ENCODE data around the gene BAG2. TPM values are rescaled to one million over a fixed set of nuclear protein-coding genes. Genes with fewer than 3 reads are reported as not detected.

The BAG2 gene
- total and polyA plus RNA-seq, 2 of the 4 experiments (the other 2 are of a cell fraction), result 8.1 to 10.0 TPM

GRCh38 chr6:57165080-57165479, 7.0 kb upstream of the BAG2 start:
- no peak overlapping the region for H3K9ac ChIP-seq (ENCODE audit: low read depth, low read length)
- no peak overlapping the region for H2AFZ ChIP-seq (replicated peaks; ENCODE audit: low read length, poor library complexity)
- no peak overlapping the region for H3K56ac ChIP-seq (ENCODE audit: extremely low read depth, insufficient read depth, low read length)
- H2BK15ac ChIP-seq (ENCODE audit: low read depth, low read length), result no peak overlapping the region
- no peak overlapping the region for H3K18ac ChIP-seq (ENCODE audit: low read depth, low read length)
- H3K27me3 ChIP-seq (ENCODE audit: control insufficient read depth, insufficient read depth, low read length), result no peaks in the 10 kb centered on the region
- H2AK9ac ChIP-seq (replicated peaks; ENCODE audit: low read depth, low read length, poor library complexity), result no peak overlapping the region
- H2AK5ac ChIP-seq (ENCODE audit: low read depth, low read length), result no peak overlapping the region
- H3K4me2 ChIP-seq (ENCODE audit: low read depth, low read length), result no peak overlapping the region
- H2BK120ac ChIP-seq (ENCODE audit: low read depth, low read length), result no peak overlapping the region
- no peak overlapping the region for H4K91ac ChIP-seq (ENCODE audit: insufficient read depth, low read depth, low read length)
- no peak for TF ChIP-seq MAZ (IDR thresholded peaks at IDR 0.05; ENCODE audit: borderline replicate concordance, low read depth, low read length)
- TF ChIP-seq FOS (IDR thresholded peaks at IDR 0.05; ENCODE audit: low read depth, low read length), result no peak
- no peak for TF ChIP-seq MXI1 (IDR thresholded peaks at IDR 0.05; ENCODE audit: borderline replicate concordance, low read depth, low read length)
- no peak for TF ChIP-seq NFE2L2 (IDR thresholded peaks at IDR 0.05; ENCODE audit: low read depth, low read length)
- no peak for TF ChIP-seq CHD1 (IDR thresholded peaks at IDR 0.05; ENCODE audit: low read depth, low read length)
- TF ChIP-seq, protein P1, sequence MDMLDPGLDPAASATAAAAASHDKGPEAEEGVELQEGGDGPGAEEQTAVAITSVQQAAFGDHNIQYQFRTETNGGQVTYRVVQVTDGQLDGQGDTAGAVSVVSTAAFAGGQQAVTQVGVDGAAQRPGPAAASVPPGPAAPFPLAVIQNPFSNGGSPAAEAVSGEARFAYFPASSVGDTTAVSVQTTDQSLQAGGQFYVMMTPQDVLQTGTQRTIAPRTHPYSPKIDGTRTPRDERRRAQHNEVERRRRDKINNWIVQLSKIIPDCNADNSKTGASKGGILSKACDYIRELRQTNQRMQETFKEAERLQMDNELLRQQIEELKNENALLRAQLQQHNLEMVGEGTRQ (IDR thresholded peaks at IDR 0.05; ENCODE audit: low read depth, low read length), result no peak
- no peak for TF ChIP-seq RAD21 (IDR thresholded peaks at IDR 0.05; ENCODE audit: low read length)
- no peak for TF ChIP-seq RFX5 (IDR thresholded peaks at IDR 0.05; ENCODE audit: low read depth, low read length)
- no peak for TF ChIP-seq CTCF (conservative IDR thresholded peaks at IDR 0.05; ENCODE audit: low read depth, low read length)
- TF ChIP-seq MAFK (IDR thresholded peaks at IDR 0.05; ENCODE audit: low read depth, low read length), result no peak
- TF ChIP-seq RCOR1 (IDR thresholded peaks at IDR 0.05; ENCODE audit: insufficient replicate concordance, low read length), result no peak
- no peak for TF ChIP-seq ELK1 (IDR thresholded peaks at IDR 0.05; ENCODE audit: borderline replicate concordance, low read depth, low read length)
- no peak for TF ChIP-seq SMC3 (IDR thresholded peaks at IDR 0.05; ENCODE audit: low read depth, low read length)
- TF ChIP-seq BHLHE40 (IDR thresholded peaks at IDR 0.05; ENCODE audit: low read depth, low read length), result no peak
- no peak for TF ChIP-seq POLR2A (IDR thresholded peaks at IDR 0.05; ENCODE audit: low read depth, low read length)
- no peak for TF ChIP-seq CEBPB (IDR thresholded peaks at IDR 0.05; ENCODE audit: low read depth, low read length)
- no peaks in the 10 kb centered on the region for H3K9me1 ChIP-seq (ENCODE audit: insufficient read depth, low read length)
- ChIA-PET CTCF (no interaction called here), POLR2A (ENCODE audit: unreplicated experiment) (no interaction called here)
- peaks cover 11% of the 10 kb centered on the region for H3K4me1 ChIP-seq (ENCODE audit: control insufficient read depth, insufficient read depth, low read length)
- in situ Hi-C loops (cut with MboI; ENCODE audit: low sequenced_read_pairs) (no loop called here), dilution Hi-C loops (cut with HindIII; ENCODE audit: low sequenced_read_pairs, unreplicated experiment) (no loop called here), intact Hi-C loops (cut with micrococcal nuclease) (no loop called here)
- H3K4me3 ChIP-seq (ENCODE audit: insufficient read depth, low read depth, low read length), result no peak overlapping the region
- no peak overlapping the region for H3K4ac ChIP-seq (ENCODE audit: low read depth, low read length)
- WGBS, 2 experiments (ENCODE audit: extremely low coverage in 2 of 2, insufficient read length in 1 of 2), result no CpG with 5 or more reads among the region's 1 CpG
- no TSS peak for BruUV-seq (replicated peaks)
- H3K14ac ChIP-seq (replicated peaks; ENCODE audit: low read depth, low read length), result no peak overlapping the region
- no peak for DNase-seq
- H3K9me3 ChIP-seq (ENCODE audit: control insufficient read depth, insufficient read depth, low read length), result peaks cover 6% of the 10 kb centered on the region
- 0 out of 2 replicates have a peak, but pooled peaks cover 3% of the 10 kb centered on the region for H4K20me1 ChIP-seq (ENCODE audit: insufficient read depth, low read length)
- no peak overlapping the region for H3K23ac ChIP-seq (ENCODE audit: low read depth, low read length)
- no peak overlapping the region for H2BK5ac ChIP-seq (ENCODE audit: low read depth, low read length, poor library complexity, severe bottlenecking)
- H3K27ac ChIP-seq (ENCODE audit: insufficient read depth, low read length), result no peak overlapping the region
- H3K36me3 ChIP-seq (ENCODE audit: control insufficient read depth, insufficient read depth, low read length), result peaks cover 3% of the 10 kb centered on the region
- no peak overlapping the region for H4K5ac ChIP-seq (ENCODE audit: low read depth, low read length)
- peaks cover 0 to 7% of the 10 kb centered on the region in 2 experiments; a peak in 1 of 4 replicates for H3K79me1 ChIP-seq (ENCODE audit: low read depth in 1 of 2, low read length in 2 of 2)
- ATAC-seq (ENCODE audit: low read depth), result no peak
- H4K8ac ChIP-seq (ENCODE audit: low read depth in 2 of 2, low read length in 2 of 2), result no peak overlapping the region
- H2BK20ac ChIP-seq (ENCODE audit: low read depth, low read length), result no peak overlapping the region
